SH-SY5Y (cell line): ENCODE data around the gene PTCH1.

Source experiments
- GATA2 ChIP-seq: IDR thresholded peaks from 2 replicates; pipeline ENCODE4 v1.6.1; 2011; ENCODE audit warnings: mild to moderate bottlenecking, low read depth, low read length
- GATA3 ChIP-seq: IDR thresholded peaks from 2 replicates; pipeline ENCODE4 v1.6.1; 2011; ENCODE audit warnings: low read depth, mild to moderate bottlenecking, low read length, moderate library complexity

- no peak for TF ChIP-seq GATA2
- TF ChIP-seq GATA3 = no peak
Measured at GRCh38 chr9:95509851-95510708, 6.7 kb downstream of the PTCH1 start.
